GM23248 (cell line): Measurements from ENCODE around the gene NRP1. TPM values are rescaled to one million over a fixed set of nuclear protein-coding genes. Genes with fewer than 3 reads are reported as not detected.

Source experiments
- DNase-seq: peaks from one replicate; pipeline ENCODE4 v3.0.0-alpha.2; 2015
- H2AFZ ChIP-seq: fragments of 200-600 bp; sonication (generic); 2 replicates; pipeline ENCODE4 v1.6.1; 2016; ENCODE audit warnings: antibody characterized with exemption
- H3F3A ChIP-seq: fragments of 200-600 bp; sonication (generic); 2 replicates; pipeline ENCODE4 v1.6.1; 2016; ENCODE audit warnings: mild to moderate bottlenecking, antibody characterized with exemption, mixed run types; ENCODE audit not compliant: insufficient read depth
- H3K27ac ChIP-seq: fragments of 200-600 bp; sonication (generic); 2 replicates; pipeline ENCODE4 v1.5.1; 2016; ENCODE audit warnings: mild to moderate bottlenecking
- H3K27me3 ChIP-seq: fragments of 200-600 bp; sonication (generic); replicated peaks from 2 replicates; pipeline ENCODE4 v1.6.1; 2016; ENCODE audit warnings: mild to moderate bottlenecking; ENCODE audit not compliant: insufficient read depth
- H3K36me3 ChIP-seq: fragments of 200-600 bp; sonication (generic); 2 replicates; pipeline ENCODE4 v1.6.1; 2016; ENCODE audit warnings: low read depth, mild to moderate bottlenecking
- H3K4me1 ChIP-seq: fragments of 200-600 bp; sonication (generic); 2 replicates; pipeline ENCODE4 v1.6.1; 2016; ENCODE audit warnings: mild to moderate bottlenecking; ENCODE audit not compliant: insufficient read depth
- H3K4me2 ChIP-seq: fragments of 200-600 bp; sonication (generic); one replicate; pipeline ENCODE4 v1.6.1; 2016; ENCODE audit warnings: mild to moderate bottlenecking; ENCODE audit not compliant: unreplicated experiment
- H3K4me3 ChIP-seq: fragments of 200-600 bp; sonication (generic); 2 replicates; pipeline ENCODE4 v1.5.1; 2016; ENCODE audit warnings: mild to moderate bottlenecking
- H3K79me2 ChIP-seq: fragments of 200-600 bp; sonication (generic); 2 replicates; pipeline ENCODE4 v1.6.1; 2016; ENCODE audit warnings: mild to moderate bottlenecking; ENCODE audit not compliant: insufficient read depth
- H3K9ac ChIP-seq: fragments of 200-600 bp; sonication (generic); 2 replicates; pipeline ENCODE4 v1.6.1; 2016; ENCODE audit warnings: mild to moderate bottlenecking
- H3K9me2 ChIP-seq: fragments of 200-600 bp; sonication (generic); 2 replicates; pipeline ENCODE4 v1.6.1; 2016; ENCODE audit warnings: mixed run types, mild to moderate bottlenecking, moderate library complexity; ENCODE audit not compliant: insufficient read depth
- H3K9me3 ChIP-seq: fragments of 200-600 bp; sonication (generic); one replicate; pipeline ENCODE4 v1.6.1; 2017; ENCODE audit warnings: low read depth
- H4K20me1 ChIP-seq: fragments of 200-600 bp; sonication (generic); 2 replicates; pipeline ENCODE4 v1.6.0; 2016; ENCODE audit not compliant: insufficient read depth
- EZH2 ChIP-seq: fragments of 200-600 bp; sonication (generic); IDR thresholded peaks from 2 replicates; pipeline ENCODE4 v1.6.1; 2018; ENCODE audit warnings: antibody characterized with exemption, mild to moderate bottlenecking; ENCODE audit not compliant: insufficient read depth, poor library complexity, severe bottlenecking
- EZH2phosphoT487 ChIP-seq: fragments of 200-600 bp; sonication (generic); IDR thresholded peaks from 2 replicates; pipeline ENCODE4 v1.6.1; 2018; ENCODE audit warnings: antibody characterized with exemption, moderate library complexity, mild to moderate bottlenecking, low read depth; ENCODE audit not compliant: insufficient read depth
- WGBS, 2 experiments: methylation state at CpG; one replicate each; pipeline ENCODE4 v1.1.6; 2015 to 2017; ENCODE audit warnings: low lambda C conversion rate in 2 of 2, low coverage in 1 of 2; ENCODE audit errors: missing lambda C conversion rate in 2 of 2; 5-methylcytosine and 5-hydroxymethylcytosine counted together
- in situ Hi-C: fragments of 300-500 bp; cut with MboI; formaldehyde crosslinking; loops from 2 replicates; pipeline ENCODE4 v1.15.0; 2020
- polyA plus RNA-seq: library from polyadenylated mRNA; unstranded; fragments of >200 nt; fragmentation: Nextera tagmentation; extraction: Ambion mirVana; gene quantifications from 2 replicates; pipeline ENCODE4 v1.2.1, GENCODE V29; 2016
- total RNA-seq: library from RNA; depleted of rRNA; stranded (reverse); fragments of >200 nt; shearing (Covaris generic); gene quantifications from 2 replicates; pipeline ENCODE4 v1.2.3, GENCODE V29; 2014

The NRP1 gene
- total and polyA plus RNA-seq, 2 experiments from 2014 or later, result 152 to 175 TPM

DNA sequence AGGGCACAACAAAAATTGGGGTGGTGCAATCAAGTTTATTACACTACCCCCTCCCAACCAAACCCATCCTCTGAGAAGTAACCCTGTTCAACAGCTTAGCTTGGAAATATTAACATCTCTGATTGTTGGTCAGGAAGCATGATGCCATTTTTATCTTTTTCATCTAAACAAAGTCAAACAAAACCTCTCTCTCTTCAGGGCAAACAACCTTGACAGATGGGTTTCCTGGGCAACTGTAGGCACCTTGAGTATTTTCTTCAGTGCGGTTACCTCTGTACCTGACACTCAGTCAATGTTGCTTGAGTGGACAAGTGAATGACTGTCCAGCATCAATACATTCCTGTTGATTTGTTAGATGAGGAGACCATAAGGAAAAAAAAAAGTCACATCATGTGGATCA is 183.6 kb downstream of the NRP1 start:
- peaks cover 22% of the 10 kb centered on the region for H3F3A ChIP-seq
- no peak for DNase-seq
- no peaks in the 10 kb centered on the region for H3K9me2 ChIP-seq
- no peaks in the 10 kb centered on the region for H4K20me1 ChIP-seq
- H3K4me1 ChIP-seq, result peaks cover 22% of the 10 kb centered on the region
- no peaks in the 10 kb centered on the region for H3K27me3 ChIP-seq
- H3K79me2 ChIP-seq, result no peaks in the 10 kb centered on the region
- H3K27ac ChIP-seq, result no peak overlapping the region
- TF ChIP-seq EZH2 (no peak), EZH2phosphoT487 (no peak)
- WGBS, 2 experiments, result 97 to 100% methylated on average over 1 of the region's 1 CpG
- H2AFZ ChIP-seq, result no peak overlapping the region
- in situ Hi-C loops, result loop anchor here (25.0 kb wide), 1 partner anchor 364 kb away; no protein-coding TSS in a partner anchor
- no peak overlapping the region for H3K4me2 ChIP-seq
- H3K9ac ChIP-seq, result no peak overlapping the region
- H3K9me3 ChIP-seq, result no peaks in the 10 kb centered on the region
- no peak overlapping the region for H3K4me3 ChIP-seq
- no peaks in the 10 kb centered on the region for H3K36me3 ChIP-seq

DNA sequence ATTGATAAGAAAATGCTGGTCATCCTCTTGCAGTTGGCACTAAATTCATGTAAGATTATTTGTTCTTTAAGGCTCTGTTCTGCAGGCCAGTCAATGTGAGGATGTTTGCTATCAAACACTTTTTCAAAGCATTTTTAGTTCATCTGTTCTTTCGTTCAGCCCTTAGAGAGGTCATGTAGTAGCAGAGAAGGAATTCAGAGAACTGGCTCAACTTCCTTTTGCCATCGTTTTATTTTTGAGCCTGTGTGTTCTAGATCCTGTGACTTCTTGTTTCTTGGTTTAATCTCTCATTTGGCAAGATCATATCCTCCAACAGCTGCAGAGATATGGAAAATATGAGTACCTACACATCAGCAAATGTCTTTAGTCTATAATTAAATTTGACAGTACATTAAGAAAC is 184.3 kb downstream of the NRP1 start:
- Histone ChIP-seq H3K9ac (no peak overlapping the region), H3K27me3 (no peaks in the 10 kb centered on the region), H3K36me3 (no peaks in the 10 kb centered on the region), H3K4me1 (peaks cover 14% of the 10 kb centered on the region), H3K9me2 (no peaks in the 10 kb centered on the region), H3K4me3 (no peak overlapping the region), H3K4me2 (no peak overlapping the region), H3F3A (peaks cover 14% of the 10 kb centered on the region), H3K79me2 (no peaks in the 10 kb centered on the region), H4K20me1 (no peaks in the 10 kb centered on the region), H2AFZ (no peak overlapping the region), H3K9me3 (no peaks in the 10 kb centered on the region), H3K27ac (no peak overlapping the region)
- DNase-seq, result no peak
- TF ChIP-seq EZH2 (no peak), EZH2phosphoT487 (no peak)
- in situ Hi-C loops, result loop anchor here (25.0 kb wide), 1 partner anchor 363 kb away; no protein-coding TSS in a partner anchor
- 69 to 71% methylated on average over 2 of the region's 2 CpGs for WGBS, 2 experiments

DNA sequence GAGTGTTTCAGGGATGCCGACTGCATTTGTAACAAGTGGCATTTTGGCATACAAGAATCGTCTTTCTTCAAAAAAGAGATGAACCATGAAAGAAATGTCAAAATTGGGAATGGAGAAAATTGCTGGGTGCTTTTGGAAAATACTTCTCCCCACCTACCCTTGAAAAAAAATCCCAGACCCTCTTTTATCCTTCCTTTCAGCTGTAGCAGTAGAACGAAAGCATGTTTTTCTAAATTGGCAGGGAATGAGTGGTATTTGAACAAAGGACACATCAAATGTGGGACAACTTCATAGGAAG is 187.5 kb downstream of the NRP1 start:
- WGBS, 2 experiments, result 62 to 66% methylated on average over 3 of the region's 3 CpGs
- in situ Hi-C loops, result no loop called here
- Histone ChIP-seq H2AFZ (no peak overlapping the region), H3F3A (peaks cover 8% of the 10 kb centered on the region; the same call in 1 of the 2 replicates), H3K4me3 (no peak overlapping the region), H4K20me1 (no peaks in the 10 kb centered on the region), H3K9me3 (no peaks in the 10 kb centered on the region), H3K9ac (no peak overlapping the region), H3K27ac (no peak overlapping the region), H3K4me1 (peaks cover 15% of the 10 kb centered on the region), H3K27me3 (no peaks in the 10 kb centered on the region), H3K79me2 (no peaks in the 10 kb centered on the region), H3K36me3 (no peaks in the 10 kb centered on the region), H3K4me2 (no peak overlapping the region), H3K9me2 (no peaks in the 10 kb centered on the region)
- DNase-seq, result no peak
- no peak for TF ChIP-seq EZH2phosphoT487
- TF ChIP-seq EZH2, result no peak

DNA sequence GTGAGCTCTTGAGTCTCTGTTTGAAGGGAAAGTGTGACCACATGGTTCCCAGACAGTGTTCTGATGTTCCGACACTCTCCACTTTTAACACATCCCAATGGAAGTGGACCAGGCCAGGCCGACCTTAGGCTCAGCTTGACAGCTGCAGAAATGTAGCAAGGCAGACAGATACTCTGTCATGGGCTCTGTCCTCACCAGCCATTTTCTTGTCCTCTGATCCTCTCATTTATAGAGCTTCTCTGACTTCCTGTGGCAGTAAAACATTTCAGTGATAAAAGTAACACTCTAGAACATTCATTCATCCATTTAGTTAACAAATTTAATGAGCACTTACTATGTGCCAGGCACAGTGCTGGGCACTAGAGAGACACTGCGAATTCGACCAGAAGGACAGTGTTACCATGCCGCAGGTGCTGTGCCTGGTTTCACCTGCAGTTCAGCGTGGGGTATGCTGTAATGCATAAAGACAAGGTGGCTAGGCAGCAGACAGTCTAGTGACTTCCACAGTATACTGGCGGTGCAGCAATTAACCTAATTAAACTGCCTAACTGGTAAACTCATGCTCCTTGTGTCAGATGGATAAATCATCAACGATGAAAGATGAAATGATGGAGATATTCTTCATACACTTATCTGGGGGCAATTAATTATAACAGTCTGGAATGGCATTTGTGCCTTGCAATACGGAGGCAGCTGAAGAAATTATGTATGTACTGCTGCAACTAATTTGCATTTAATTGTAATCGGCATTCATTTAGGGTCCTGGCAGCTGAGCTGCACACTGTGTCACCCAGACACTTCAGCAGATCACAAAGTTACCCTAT is 188.1 kb downstream of the NRP1 start:
- Histone ChIP-seq H3K36me3 (no peaks in the 10 kb centered on the region), H3F3A (peaks cover 10% of the 10 kb centered on the region; the same call in 1 of the 2 replicates), H3K9ac (no peak overlapping the region), H3K4me3 (no peak overlapping the region), H3K9me2 (no peaks in the 10 kb centered on the region), H3K9me3 (no peaks in the 10 kb centered on the region), H3K4me1 (peaks cover 15% of the 10 kb centered on the region), H3K27me3 (no peaks in the 10 kb centered on the region), H3K27ac (no peak overlapping the region), H2AFZ (no peak overlapping the region), H4K20me1 (no peaks in the 10 kb centered on the region), H3K4me2 (no peak overlapping the region), H3K79me2 (no peaks in the 10 kb centered on the region)
- in situ Hi-C loops, result no loop called here
- WGBS, 2 experiments, result 77 to 82% methylated on average over 10 of the region's 10 CpGs
- DNase-seq, result no peak
- TF ChIP-seq EZH2phosphoT487 (no peak), EZH2 (no peak)
